Measurements from ENCODE around the gene WNK4. TPM values are rescaled to one million over a fixed set of nuclear protein-coding genes. Genes with fewer than 3 reads are reported as not detected.

Gene WNK4
- total RNA-seq, 1 experiment from 2014 or later = 11.9 TPM

- intact Hi-C loops (cut with micrococcal nuclease; ENCODE audit: unreplicated experiment) = no loop called here
- BruUV-seq (replicated peaks) = no TSS peak
- TF ChIP-seq EZH2 (IDR thresholded peaks at IDR 0.05; ENCODE audit: low read depth) (no peak), CTCF (conservative IDR thresholded peaks at IDR 0.05) (no peak)
- no peak overlapping the region for H3K4me3 ChIP-seq
- ChIA-PET CTCF (no interaction called here), POLR2A (ENCODE audit: unreplicated experiment) (no interaction called here)
- H3K79me2 ChIP-seq (ENCODE audit: low read depth) = peaks cover 20% of the 10 kb centered on the region
- H3K4me2 ChIP-seq = no peak overlapping the region
- no peaks in the 10 kb centered on the region for H3K9me3 ChIP-seq (ENCODE audit: insufficient read depth, low read depth)
- no peaks in the 10 kb centered on the region for H3K9me2 ChIP-seq (ENCODE audit: insufficient read depth)
- H3K4me1 ChIP-seq (replicated peaks; ENCODE audit: insufficient read depth) = peaks cover 35% of the 10 kb centered on the region
- H3K36me3 ChIP-seq (ENCODE audit: low read depth) = peaks cover 27% of the 10 kb centered on the region
- H3K27ac ChIP-seq = no peak overlapping the region
- peaks cover 37% of the 10 kb centered on the region for H3F3A ChIP-seq (ENCODE audit: insufficient read depth, low read depth)
- no peak for DNase-seq
- no peaks in the 10 kb centered on the region for H4K20me1 ChIP-seq (ENCODE audit: insufficient read depth)
- no peak overlapping the region for H2AFZ ChIP-seq
- H3K27me3 ChIP-seq (ENCODE audit: insufficient read depth, low read depth) = no peaks in the 10 kb centered on the region
Measured at GRCh38 chr17:42778570-42778969, 1.8 kb upstream of the WNK4 start.

- no peak overlapping the region for H3K4me2 ChIP-seq
- no peak overlapping the region for H3K27ac ChIP-seq
- no peak overlapping the region for H2AFZ ChIP-seq
- H3K27me3 ChIP-seq (ENCODE audit: insufficient read depth, low read depth) = no peaks in the 10 kb centered on the region
- H3K9me3 ChIP-seq (ENCODE audit: insufficient read depth, low read depth) = no peaks in the 10 kb centered on the region
- no peak for DNase-seq
- peaks cover 37% of the 10 kb centered on the region for H3F3A ChIP-seq (ENCODE audit: insufficient read depth, low read depth)
- H3K36me3 ChIP-seq (ENCODE audit: low read depth) = peaks cover 27% of the 10 kb centered on the region
- no peaks in the 10 kb centered on the region for H3K9me2 ChIP-seq (ENCODE audit: insufficient read depth)
- no peak for TF ChIP-seq EZH2 (IDR thresholded peaks at IDR 0.05; ENCODE audit: low read depth)
- TF ChIP-seq CTCF (conservative IDR thresholded peaks at IDR 0.05) = no peak
- ChIA-PET CTCF (no interaction called here), POLR2A (ENCODE audit: unreplicated experiment) (no interaction called here)
- H3K4me1 ChIP-seq (replicated peaks; ENCODE audit: insufficient read depth) = peaks cover 37% of the 10 kb centered on the region
- H3K79me2 ChIP-seq (ENCODE audit: low read depth) = peaks cover 12% of the 10 kb centered on the region
- no peak overlapping the region for H3K4me3 ChIP-seq
- intact Hi-C loops (cut with micrococcal nuclease; ENCODE audit: unreplicated experiment) = no loop called here
- BruUV-seq (replicated peaks) = no TSS peak
- no peaks in the 10 kb centered on the region for H4K20me1 ChIP-seq (ENCODE audit: insufficient read depth)
Measured at GRCh38 chr17:42779304-42779935, 990 bp upstream of the WNK4 start.

- TF ChIP-seq EZH2 (IDR thresholded peaks at IDR 0.05; ENCODE audit: low read depth) = no peak
- TF ChIP-seq CTCF (conservative IDR thresholded peaks at IDR 0.05) = no peak
- Histone ChIP-seq H3K4me1 (replicated peaks; ENCODE audit: insufficient read depth) (peaks cover 30% of the 10 kb centered on the region), H3K79me2 (ENCODE audit: low read depth) (no peaks in the 10 kb centered on the region), H3K4me3 (no peak overlapping the region), H3K9me2 (ENCODE audit: insufficient read depth) (no peaks in the 10 kb centered on the region), H3K27me3 (ENCODE audit: insufficient read depth, low read depth) (no peaks in the 10 kb centered on the region), H3K27ac (no peak overlapping the region), H3K36me3 (ENCODE audit: low read depth) (peaks cover 16% of the 10 kb centered on the region; the same call in 1 of the 2 replicates), H2AFZ (no peak overlapping the region), H3K9me3 (ENCODE audit: insufficient read depth, low read depth) (no peaks in the 10 kb centered on the region), H4K20me1 (ENCODE audit: insufficient read depth) (no peaks in the 10 kb centered on the region), H3K4me2 (no peak overlapping the region), H3F3A (ENCODE audit: insufficient read depth, low read depth) (peaks cover 24% of the 10 kb centered on the region)
- no peak for DNase-seq
- ChIA-PET POLR2A (ENCODE audit: unreplicated experiment) (no interaction called here), CTCF (no interaction called here)
- BruUV-seq (replicated peaks) = no TSS peak
- intact Hi-C loops (cut with micrococcal nuclease; ENCODE audit: unreplicated experiment) = no loop called here
Measured at GRCh38 chr17:42780851-42781638, 635 bp downstream of the WNK4 start.
